GM19324 (cell line): ENCODE measurements around the gene APBB2.

ENCODE experiments used
- ATAC-seq: cut with Tn5 transposase; IDR thresholded peaks from one replicate; pipeline ENCODE4 v1.9.1; 2021; ENCODE audit warnings: mild to moderate bottlenecking, moderate library complexity; ENCODE audit not compliant: unreplicated experiment, low FRiP score

APBB2 gene

GRCh38 chr4:40954088-40954668 lies 260.2 kb downstream of the APBB2 start:
- no peak for ATAC-seq

GRCh38 chr4:40953283-40954087 lies 260.9 kb downstream of the APBB2 start:
- no peak for ATAC-seq

GRCh38 chr4:40952672-40953071 lies 261.7 kb downstream of the APBB2 start:
- no peak for ATAC-seq

GRCh38 chr4:40952217-40952616 lies 262.1 kb downstream of the APBB2 start:
- no peak for ATAC-seq

- ATAC-seq: no peak
These were observed 263.3 kb downstream of the APBB2 start for GRCh38 chr4:40951026-40951425.

GRCh38 chr4:40949358-40950100 lies 264.8 kb downstream of the APBB2 start:
- no peak for ATAC-seq

- no peak for ATAC-seq
These were observed 266.3 kb downstream of the APBB2 start for GRCh38 chr4:40948014-40948413.

- no peak for ATAC-seq
These were observed 267.7 kb downstream of the APBB2 start for GRCh38 chr4:40946652-40947051.

- ATAC-seq: no peak
These were observed 273.6 kb downstream of the APBB2 start for GRCh38 chr4:40940756-40941155.

DNA sequence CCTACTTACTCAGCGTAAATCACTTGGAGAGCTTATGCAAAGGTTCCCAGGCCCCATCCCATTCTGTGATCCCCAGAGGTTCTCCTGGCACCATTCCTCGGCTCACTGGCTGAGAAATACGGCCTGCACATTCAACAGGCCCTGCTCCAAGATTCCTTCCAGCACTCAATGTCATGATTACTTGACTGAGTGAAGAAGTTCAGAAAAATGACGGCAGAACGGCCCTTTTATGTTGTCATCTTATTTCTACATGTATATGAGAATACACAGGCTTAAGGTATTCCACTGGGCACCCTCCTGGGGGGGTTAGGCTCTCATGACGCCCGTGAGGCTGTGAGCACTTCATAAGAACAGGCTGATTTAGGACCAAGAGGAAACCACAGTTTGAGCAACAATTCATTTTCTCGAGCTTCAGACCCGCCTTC lies 274.0 kb downstream of the APBB2 start:
- no peak for ATAC-seq

DNA sequence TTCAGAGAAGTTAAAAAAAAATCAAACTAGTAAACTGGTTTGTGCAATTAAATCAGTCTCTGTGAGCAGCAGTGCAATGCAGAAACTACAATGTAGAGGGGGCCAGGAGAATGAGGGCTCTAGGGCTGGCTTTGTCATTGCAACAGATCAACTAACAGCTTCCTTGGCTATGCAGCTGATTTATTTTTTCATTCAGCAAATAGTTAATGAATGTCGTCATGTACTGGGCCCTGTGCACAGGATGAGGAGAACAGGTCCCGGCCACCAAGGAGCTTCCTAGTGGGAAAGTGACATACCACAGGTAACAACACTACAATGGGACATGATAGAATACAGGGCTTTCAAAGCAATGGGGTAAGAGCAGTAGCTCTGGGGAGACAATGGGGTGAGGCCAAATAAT lies 274.5 kb downstream of the APBB2 start:
- ATAC-seq: no peak

DNA sequence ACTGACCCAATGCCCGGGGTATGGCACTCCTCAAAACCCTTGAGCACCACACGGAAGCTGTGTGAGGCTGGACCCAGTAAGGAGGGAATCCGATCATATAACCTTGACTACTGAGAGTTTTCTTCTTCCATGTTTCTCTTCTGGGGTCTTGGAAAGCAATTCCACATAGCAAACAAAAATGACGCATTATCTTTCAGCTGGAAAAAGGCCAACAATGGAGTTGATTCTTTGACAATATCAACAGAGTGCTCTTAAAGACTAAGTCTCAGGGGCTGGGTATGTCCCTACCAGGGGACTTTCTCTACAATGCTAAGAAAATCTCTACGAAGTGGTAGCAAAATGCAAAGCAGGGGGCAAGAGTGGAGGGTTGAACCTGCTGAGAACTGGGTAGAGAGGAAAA lies 276.0 kb downstream of the APBB2 start:
- no peak for ATAC-seq

DNA sequence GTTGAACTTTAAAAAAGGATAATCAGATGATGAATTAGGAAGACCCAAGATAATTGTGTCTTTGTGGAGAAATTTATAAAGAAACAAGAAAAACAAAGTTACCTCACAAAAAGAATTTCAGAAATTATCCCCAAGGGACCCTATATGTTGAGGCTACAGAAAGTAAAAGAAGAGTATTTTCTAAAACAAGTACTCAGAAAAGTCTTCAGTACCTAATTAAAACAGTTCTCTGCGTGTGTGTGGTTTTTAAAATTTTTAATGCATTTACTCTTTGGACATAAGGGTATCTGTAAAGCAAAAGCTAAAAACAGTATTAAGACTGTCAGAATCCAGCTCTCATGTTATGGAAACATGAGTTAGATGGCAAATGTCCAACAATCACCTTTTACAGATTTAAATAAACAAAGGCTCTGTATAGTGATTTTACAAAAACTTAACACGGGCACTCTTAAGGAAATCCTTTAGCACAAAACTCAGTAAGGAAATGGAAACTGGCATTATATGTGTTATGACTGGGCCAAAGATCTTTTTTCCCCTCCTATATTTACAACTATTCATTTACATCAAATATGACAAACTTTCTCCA lies 277.1 kb downstream of the APBB2 start:
- ATAC-seq: no peak

DNA sequence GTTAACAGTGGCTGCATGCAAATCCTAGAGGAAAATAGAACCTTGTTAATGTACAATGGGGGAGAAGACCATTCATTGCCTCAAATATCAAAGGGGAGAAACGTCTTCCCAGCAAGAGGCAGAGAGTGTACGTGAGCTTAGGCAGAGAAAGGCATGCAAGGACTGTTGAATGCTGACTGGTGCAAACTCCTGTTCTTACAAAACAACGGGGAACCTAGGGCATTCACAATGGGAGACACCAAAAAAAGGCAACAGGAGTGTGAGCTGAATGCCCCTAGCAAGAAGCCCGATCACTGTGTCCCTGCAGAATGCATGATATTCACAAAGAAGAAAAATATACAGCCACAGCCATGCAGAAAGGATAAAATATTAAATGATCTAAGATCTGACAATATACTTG lies 279.7 kb downstream of the APBB2 start:
- ATAC-seq: no peak

DNA sequence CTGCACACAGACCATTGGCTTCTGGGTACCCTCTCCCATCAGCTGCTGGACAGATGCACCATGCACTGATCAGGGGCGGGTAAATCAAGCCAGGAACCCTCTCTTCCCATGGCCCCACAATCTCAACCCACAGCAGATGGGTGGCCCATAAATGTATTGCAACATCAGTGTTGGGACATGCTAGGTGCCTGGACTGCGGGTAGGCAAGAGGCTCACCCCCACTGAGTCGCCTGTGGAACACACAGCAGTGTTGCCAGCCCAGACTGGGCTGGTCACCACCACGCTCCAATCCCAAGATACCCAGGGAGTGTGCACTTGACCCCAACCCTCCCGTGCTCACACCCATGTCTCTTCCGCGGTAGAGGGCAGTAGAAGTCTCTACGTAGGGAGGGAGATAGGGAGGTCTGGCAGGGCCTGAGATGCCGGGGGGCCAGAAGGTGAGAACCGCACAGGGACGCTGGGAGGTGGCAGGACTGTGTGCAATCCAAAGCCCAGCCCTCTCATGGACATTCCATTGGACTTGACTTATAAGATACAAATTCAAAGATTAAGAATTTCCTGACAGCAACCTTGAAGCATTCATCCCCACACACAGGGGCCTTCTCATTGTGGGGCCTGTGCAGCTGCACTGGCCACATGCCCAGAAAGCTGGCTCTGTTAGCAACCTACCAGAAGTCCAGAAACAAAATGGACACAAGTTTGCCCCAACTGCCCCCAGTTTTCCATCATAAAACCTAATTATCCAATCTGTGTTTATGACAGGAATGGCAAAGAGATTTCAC lies 280.9 kb downstream of the APBB2 start:
- no peak for ATAC-seq

GRCh38 chr4:40931841-40932240 lies 282.5 kb downstream of the APBB2 start:
- ATAC-seq: no peak

DNA sequence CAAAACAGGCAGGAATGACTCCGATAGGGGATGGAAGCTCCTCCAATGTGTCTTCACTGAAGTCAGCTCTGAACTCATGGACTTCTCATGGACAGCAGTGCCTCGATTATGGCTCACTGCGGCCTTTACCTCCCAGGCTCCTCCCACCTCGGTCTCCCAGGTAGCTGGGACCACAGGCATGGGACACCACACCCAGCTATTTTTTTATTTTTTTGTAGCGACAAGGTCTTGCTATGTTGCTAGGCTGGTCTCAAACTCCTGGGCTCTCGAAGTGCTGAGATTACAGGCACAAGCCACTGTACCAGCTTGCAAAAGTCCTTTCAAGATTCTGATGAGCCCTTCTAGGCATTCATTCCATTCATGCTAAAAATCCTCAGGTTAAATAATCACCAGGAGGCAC lies 283.1 kb downstream of the APBB2 start:
- no peak for ATAC-seq

- no peak for ATAC-seq
These were observed 287.3 kb downstream of the APBB2 start for GRCh38 chr4:40927074-40927473.

- ATAC-seq: no peak
These were observed 289.6 kb downstream of the APBB2 start for GRCh38 chr4:40924793-40925117.

GRCh38 chr4:40924096-40924792 lies 290.1 kb downstream of the APBB2 start:
- peak; percentile 68 for ATAC-seq
